Measurements from ENCODE around the gene QKI. TPM values are rescaled to one million over a fixed set of nuclear protein-coding genes. Genes with fewer than 3 reads are reported as not detected.

The QKI gene
- total RNA-seq = 10 to 100 TPM; 58.6 to 65.4 (median 61.2) TPM

GRCh38 chr6:163414117-163414945 lies at the start of gene QKI:
Gene QKI (plus strand): TSS chr6:163414718. CDS start chr6:163415194, 476 bp downstream.
- peak; percentile 58 to 63 for ATAC-seq
- H3K4me1 Mint-ChIP-seq (ENCODE audit: low read depth) = peaks cover 35% of the 10 kb centered on the region
- H3K27me3 Mint-ChIP-seq (ENCODE audit: low read depth) = no peaks in the 10 kb centered on the region

GRCh38 chr6:163366288-163366687 lies 48.2 kb upstream of the QKI start:
- ATAC-seq (no peak), DNase-seq (no peak)
- peaks cover 6% of the 10 kb centered on the region for H3K27me3 Mint-ChIP-seq (ENCODE audit: low read depth)
- H3K36me3 Mint-ChIP-seq (ENCODE audit: insufficient read depth) = no peaks in the 10 kb centered on the region
- H3K9me3 Mint-ChIP-seq = no peaks in the 10 kb centered on the region
- H3K4me3 Mint-ChIP-seq = no peak overlapping the region
- peaks cover 6% of the 10 kb centered on the region for H3K4me1 Mint-ChIP-seq (ENCODE audit: low read depth)

More at GRCh38 chr6:163414117-163414945, at the start of gene QKI:
- Mint-ChIP-seq H3K4me3 (peak within 1 kb of the TSS; percentile 82), H3K9me3 (no peaks in the 10 kb centered on the region), H3K36me3 (ENCODE audit: insufficient read depth) (no peaks in the 10 kb centered on the region)
- DNase-seq = peak; percentile 83

- ATAC-seq = no peak
- H3K4me1 Mint-ChIP-seq (ENCODE audit: low read depth) = peaks cover 6% of the 10 kb centered on the region
- no peaks in the 10 kb centered on the region for H3K9me3 Mint-ChIP-seq
- no peak for DNase-seq
- no peaks in the 10 kb centered on the region for H3K36me3 Mint-ChIP-seq (ENCODE audit: insufficient read depth)
- H3K4me3 Mint-ChIP-seq = no peak overlapping the region
- H3K27me3 Mint-ChIP-seq (ENCODE audit: low read depth) = peaks cover 5% of the 10 kb centered on the region
Observed at GRCh38 chr6:163367497-163368183, 46.9 kb upstream of the QKI start.

- H3K27me3 Mint-ChIP-seq (ENCODE audit: low read depth) = peaks cover 5% of the 10 kb centered on the region
- DNase-seq = no peak
- ATAC-seq = no peak
- no peaks in the 10 kb centered on the region for H3K9me3 Mint-ChIP-seq
- H3K4me1 Mint-ChIP-seq (ENCODE audit: low read depth) = peaks cover 6% of the 10 kb centered on the region
- no peak overlapping the region for H3K4me3 Mint-ChIP-seq
- no peaks in the 10 kb centered on the region for H3K36me3 Mint-ChIP-seq (ENCODE audit: insufficient read depth)
Observed at GRCh38 chr6:163369141-163369540, 45.4 kb upstream of the QKI start.

- Mint-ChIP-seq H3K9me3 (no peaks in the 10 kb centered on the region), H3K27me3 (ENCODE audit: low read depth) (peaks cover 5% of the 10 kb centered on the region), H3K36me3 (ENCODE audit: insufficient read depth) (no peaks in the 10 kb centered on the region), H3K4me1 (ENCODE audit: low read depth) (peaks cover 6% of the 10 kb centered on the region), H3K4me3 (no peak overlapping the region)
- ATAC-seq (no peak), DNase-seq (no peak)
Observed at GRCh38 chr6:163369628-163370365, 44.7 kb upstream of the QKI start.

GRCh38 chr6:163370464-163371117 lies 43.9 kb upstream of the QKI start:
- no peak overlapping the region for H3K4me3 Mint-ChIP-seq
- no peaks in the 10 kb centered on the region for H3K36me3 Mint-ChIP-seq (ENCODE audit: insufficient read depth)
- peaks cover 5% of the 10 kb centered on the region for H3K27me3 Mint-ChIP-seq (ENCODE audit: low read depth)
- H3K4me1 Mint-ChIP-seq (ENCODE audit: low read depth) = peaks cover 6% of the 10 kb centered on the region
- no peaks in the 10 kb centered on the region for H3K9me3 Mint-ChIP-seq
- ATAC-seq (no peak), DNase-seq (no peak)

- H3K27me3 Mint-ChIP-seq (ENCODE audit: low read depth) = peaks cover 7% of the 10 kb centered on the region
Observed at GRCh38 chr6:163371129-163371528, 43.4 kb upstream of the QKI start.

GRCh38 chr6:163373240-163373639 lies 41.3 kb upstream of the QKI start:
- Mint-ChIP-seq H3K36me3 (ENCODE audit: insufficient read depth) (no peaks in the 10 kb centered on the region), H3K9me3 (no peaks in the 10 kb centered on the region), H3K4me1 (ENCODE audit: low read depth) (peaks cover 6% of the 10 kb centered on the region), H3K27me3 (ENCODE audit: low read depth) (peaks cover 13% of the 10 kb centered on the region), H3K4me3 (no peak overlapping the region)
- ATAC-seq (no peak), DNase-seq (no peak)

More at GRCh38 chr6:163371129-163371528, 43.4 kb upstream of the QKI start:
- ATAC-seq (no peak), DNase-seq (no peak)
- H3K4me1 Mint-ChIP-seq (ENCODE audit: low read depth) = peaks cover 6% of the 10 kb centered on the region
- H3K9me3 Mint-ChIP-seq = no peaks in the 10 kb centered on the region
- H3K36me3 Mint-ChIP-seq (ENCODE audit: insufficient read depth) = no peaks in the 10 kb centered on the region
- no peak overlapping the region for H3K4me3 Mint-ChIP-seq

GRCh38 chr6:163375361-163375760 lies 39.2 kb upstream of the QKI start:
- Mint-ChIP-seq H3K9me3 (no peaks in the 10 kb centered on the region), H3K4me1 (ENCODE audit: low read depth) (peaks cover under 1% of the 10 kb centered on the region), H3K27me3 (ENCODE audit: low read depth) (peaks cover 16% of the 10 kb centered on the region), H3K36me3 (ENCODE audit: insufficient read depth) (no peaks in the 10 kb centered on the region), H3K4me3 (no peak overlapping the region)
- DNase-seq (no peak), ATAC-seq (no peak)

GRCh38 chr6:163376187-163376586 lies 38.3 kb upstream of the QKI start:
- ATAC-seq (no peak), DNase-seq (no peak)
- no peaks in the 10 kb centered on the region for H3K4me1 Mint-ChIP-seq (ENCODE audit: low read depth)
- H3K9me3 Mint-ChIP-seq = no peaks in the 10 kb centered on the region
- H3K4me3 Mint-ChIP-seq = no peak overlapping the region
- H3K36me3 Mint-ChIP-seq (ENCODE audit: insufficient read depth) = no peaks in the 10 kb centered on the region
- H3K27me3 Mint-ChIP-seq (ENCODE audit: low read depth) = peaks cover 16% of the 10 kb centered on the region

- ATAC-seq = no peak
- no peaks in the 10 kb centered on the region for H3K36me3 Mint-ChIP-seq (ENCODE audit: insufficient read depth)
- no peaks in the 10 kb centered on the region for H3K9me3 Mint-ChIP-seq
- no peak for DNase-seq
- H3K27me3 Mint-ChIP-seq (ENCODE audit: low read depth) = peaks cover 13% of the 10 kb centered on the region
- H3K4me1 Mint-ChIP-seq (ENCODE audit: low read depth) = no peaks in the 10 kb centered on the region
- H3K4me3 Mint-ChIP-seq = no peak overlapping the region
Observed at GRCh38 chr6:163377561-163377960, 37.0 kb upstream of the QKI start.

- no peak for ATAC-seq
- Mint-ChIP-seq H3K27me3 (ENCODE audit: low read depth) (peaks cover 14% of the 10 kb centered on the region), H3K9me3 (peaks cover 7% of the 10 kb centered on the region), H3K36me3 (ENCODE audit: insufficient read depth) (no peaks in the 10 kb centered on the region), H3K4me1 (ENCODE audit: low read depth) (no peaks in the 10 kb centered on the region), H3K4me3 (no peak overlapping the region)
- no peak for DNase-seq
Observed at GRCh38 chr6:163380216-163380615, 34.3 kb upstream of the QKI start.

GRCh38 chr6:163381118-163381756 lies 33.3 kb upstream of the QKI start:
- Mint-ChIP-seq H3K4me3 (no peak overlapping the region), H3K36me3 (ENCODE audit: insufficient read depth) (no peaks in the 10 kb centered on the region), H3K9me3 (peaks cover 7% of the 10 kb centered on the region), H3K27me3 (ENCODE audit: low read depth) (peaks cover 12% of the 10 kb centered on the region), H3K4me1 (ENCODE audit: low read depth) (no peaks in the 10 kb centered on the region)
- no peak for DNase-seq
- ATAC-seq = no peak

Data from activated T-cell treated with anti-CD3 and anti-CD28 coated beads, Interleukin-2, amount 50 U/mL, for 4 hours (primary cell).